Endothelial cell of umbilical vein (primary cell): ENCODE measurements around the gene BPIFB3.

Experiments
- CTCF ChIP-seq, 2 donors: IDR thresholded peaks; 1 replicate in 1 of 2; 2 replicates in 1 of 2; pipeline ENCODE4 v1.5.1; 2011; ENCODE audit warnings: low read length in 2 of 2, mild to moderate bottlenecking in 2 of 2, moderate library complexity in 2 of 2, control low read depth in 1 of 2, inconsistent platforms in 1 of 2, low read depth in 1 of 2; ENCODE audit not compliant: insufficient read depth in 1 of 2; ENCODE audit errors: extremely low read depth in 1 of 2
- JUN ChIP-seq: IDR thresholded peaks from 2 replicates; pipeline ENCODE4 v1.6.1; 2011; ENCODE audit warnings: borderline replicate concordance, low read depth; ENCODE audit not compliant: insufficient read length, insufficient read depth
- MYC ChIP-seq: IDR thresholded peaks from one replicate; pipeline ENCODE4 v1.6.1; 2011; ENCODE audit warnings: mild to moderate bottlenecking, low read depth, low read length
- POLR2A ChIP-seq: IDR thresholded peaks from 2 replicates; pipeline ENCODE4 v1.6.1; 2012; ENCODE audit warnings: low read depth, mild to moderate bottlenecking, control low read depth, low read length
- POLR2AphosphoS5 ChIP-seq: IDR thresholded peaks from 2 replicates; pipeline ENCODE4 v1.6.1; 2012; ENCODE audit warnings: low read depth, mild to moderate bottlenecking, control low read depth, low read length, moderate library complexity; ENCODE audit not compliant: insufficient read depth

GRCh38 chr20:33022289-33022688 is 31.4 kb upstream of the BPIFB3 start:
- TF ChIP-seq CTCF (IDR thresholded peaks at IDR 0.05; ENCODE audit: extremely low read depth in 1 of 2, insufficient read depth in 1 of 2, low read depth in 1 of 2, low read length in 2 of 2): no peak
- no peak for TF ChIP-seq POLR2AphosphoS5
- TF ChIP-seq POLR2A: no peak
- no peak for TF ChIP-seq MYC
- no peak for TF ChIP-seq JUN
